Medulla oblongata (tissue), 1 donor: Measurements from ENCODE around the gene CDH19.
A peak's percentile ranks its signal among the peaks of the same experiment; 100 is the strongest.

ENCODE experiments used
- DNase-seq: peaks from one replicate; pipeline ENCODE4 v3.0.0-alpha.2; 2015; ENCODE audit errors: extremely low spot score

The CDH19 gene

GRCh38 chr18:66603941-66604627, at the start of gene CDH19:
Gene CDH19 (minus strand): TSS chr18:66604090. CDS start chr18:66572204, 31,886 bp downstream.
- DNase-seq = peak; percentile 91

DNA sequence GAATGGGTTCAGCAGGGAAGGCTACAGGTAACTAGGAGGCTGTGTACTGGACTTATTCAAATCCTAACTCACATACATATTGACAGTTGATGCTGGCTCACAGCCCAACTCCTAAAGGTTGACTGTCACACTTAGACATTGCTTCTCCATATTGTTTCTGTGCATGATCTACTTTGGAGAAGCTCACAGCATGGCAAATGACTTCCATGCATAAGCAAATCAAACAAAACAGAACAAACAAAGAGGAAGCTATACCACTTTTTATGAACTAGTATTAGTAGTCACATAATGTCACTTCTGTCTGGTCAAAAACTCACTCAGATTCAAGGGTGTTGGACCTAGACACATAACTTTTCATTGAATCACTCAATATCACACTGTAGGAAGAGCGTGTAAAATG, 43.8 kb upstream of the CDH19 start:
- DNase-seq = no peak

- no peak for DNase-seq
Measured at GRCh38 chr18:66646609-66647008, 42.7 kb upstream of the CDH19 start.

DNA sequence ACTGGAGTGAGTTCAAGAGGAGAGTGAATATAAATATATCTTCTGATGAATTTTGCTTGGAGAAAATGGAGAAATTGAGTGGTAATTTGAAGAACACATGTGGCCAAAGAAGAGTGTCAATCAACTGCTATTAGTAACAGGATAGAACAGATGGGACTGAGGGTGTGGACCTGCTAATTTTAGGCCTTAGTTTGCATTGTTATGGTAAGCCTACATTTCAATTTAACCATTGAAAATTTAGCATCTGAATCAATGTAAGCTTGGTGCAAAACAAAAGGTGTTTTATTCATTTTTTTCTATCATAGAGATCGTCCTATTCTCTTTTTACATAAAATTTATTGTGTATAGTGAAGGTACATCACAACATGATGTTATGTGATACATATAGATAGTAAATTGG, 42.1 kb upstream of the CDH19 start:
- DNase-seq = no peak

- no peak for DNase-seq
Measured at GRCh38 chr18:66641056-66641455, 37.2 kb upstream of the CDH19 start.

DNA sequence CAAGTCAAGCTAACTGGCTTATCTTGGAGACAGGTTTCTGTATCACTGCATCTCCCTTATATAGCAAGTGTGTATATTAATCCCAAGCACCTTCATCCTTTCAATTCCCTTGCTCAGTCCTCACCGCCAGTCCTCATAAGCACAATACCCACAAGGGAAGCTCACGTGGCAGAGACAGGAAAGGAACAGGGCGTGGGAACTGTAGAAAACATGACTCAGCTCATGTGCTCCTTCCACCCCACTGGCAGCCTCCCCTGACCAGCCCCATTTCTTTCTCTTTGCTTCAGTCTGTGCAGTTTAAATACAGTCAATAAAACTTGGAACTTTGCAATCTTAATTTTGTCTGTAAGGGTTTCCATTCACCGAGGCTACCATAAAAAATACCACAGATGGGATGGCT, 36.5 kb upstream of the CDH19 start:
- DNase-seq = no peak

- no peak for DNase-seq
Measured at GRCh38 chr18:66638856-66639629, 35.2 kb upstream of the CDH19 start.

DNA sequence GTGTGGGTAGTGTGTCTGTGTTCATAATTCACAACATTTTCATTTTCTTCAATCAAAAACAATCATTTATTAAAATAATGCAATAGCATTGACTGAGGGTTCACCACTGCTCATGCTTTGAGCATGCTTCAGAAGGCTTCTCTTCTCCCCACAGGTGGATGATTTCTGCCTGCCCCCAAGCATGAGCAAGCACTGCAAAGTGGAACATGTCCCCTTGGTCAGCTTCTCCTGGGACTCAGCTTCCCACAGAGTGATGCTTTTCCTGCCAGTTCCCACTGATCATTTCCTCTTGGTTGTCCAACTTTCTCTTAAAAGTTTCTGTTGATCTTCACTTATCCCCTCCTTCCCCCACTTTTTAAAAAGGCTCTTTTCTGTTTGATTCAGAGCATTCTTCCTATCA, 31.5 kb upstream of the CDH19 start:
- no peak for DNase-seq

DNA sequence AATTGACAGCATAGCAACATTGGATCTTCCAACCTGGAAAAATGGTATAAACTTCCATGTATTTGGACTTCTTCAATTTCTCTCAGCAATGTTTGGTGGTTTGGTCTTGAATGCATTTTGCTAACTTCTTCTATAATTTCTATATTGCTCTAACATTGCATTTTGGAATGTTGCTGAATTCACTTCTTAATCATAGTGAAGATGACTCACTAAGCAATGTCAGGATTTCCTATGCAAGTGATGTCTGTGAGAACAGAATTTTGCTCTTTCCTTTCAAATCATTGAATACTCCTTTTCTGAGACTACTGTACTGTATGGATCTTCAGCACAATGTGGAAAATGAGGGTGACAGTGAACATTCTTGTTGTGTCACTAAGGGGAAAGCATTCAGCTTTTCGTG, 28.9 kb upstream of the CDH19 start:
- no peak for DNase-seq

GRCh38 chr18:66630831-66631230, 26.9 kb upstream of the CDH19 start:
- DNase-seq = no peak

- no peak for DNase-seq
Measured at GRCh38 chr18:66623821-66624220, 19.9 kb upstream of the CDH19 start.

GRCh38 chr18:66621816-66622576, 18.1 kb upstream of the CDH19 start:
- DNase-seq = no peak

- DNase-seq = no peak
Measured at GRCh38 chr18:66616523-66616983, 12.7 kb upstream of the CDH19 start.

GRCh38 chr18:66615176-66615575, 11.3 kb upstream of the CDH19 start:
- DNase-seq = no peak

DNA sequence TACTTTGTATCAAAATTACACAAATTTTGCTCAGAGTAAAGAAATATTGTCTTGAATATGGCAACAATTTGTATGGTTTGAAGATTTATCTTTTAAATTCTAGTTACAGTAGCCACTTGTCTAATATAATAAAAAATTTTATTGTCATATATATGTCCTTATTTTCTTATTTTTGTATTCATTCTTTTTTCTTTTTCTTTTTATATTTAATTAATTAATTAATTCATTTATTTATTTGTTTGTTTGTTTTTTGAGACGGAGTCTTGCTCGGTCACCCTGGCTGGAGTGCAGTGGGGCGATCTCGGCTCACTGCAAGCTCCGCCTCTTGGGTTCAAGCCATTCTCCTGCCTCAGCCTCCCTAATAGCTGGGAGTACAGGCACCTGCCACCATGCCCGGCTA, 3.7 kb upstream of the CDH19 start:
- no peak for DNase-seq

GRCh38 chr18:66601649-66602048, 2.2 kb downstream of the CDH19 start:
- DNase-seq = no peak

GRCh38 chr18:66599190-66599589, 4.7 kb downstream of the CDH19 start:
- DNase-seq = no peak

DNA sequence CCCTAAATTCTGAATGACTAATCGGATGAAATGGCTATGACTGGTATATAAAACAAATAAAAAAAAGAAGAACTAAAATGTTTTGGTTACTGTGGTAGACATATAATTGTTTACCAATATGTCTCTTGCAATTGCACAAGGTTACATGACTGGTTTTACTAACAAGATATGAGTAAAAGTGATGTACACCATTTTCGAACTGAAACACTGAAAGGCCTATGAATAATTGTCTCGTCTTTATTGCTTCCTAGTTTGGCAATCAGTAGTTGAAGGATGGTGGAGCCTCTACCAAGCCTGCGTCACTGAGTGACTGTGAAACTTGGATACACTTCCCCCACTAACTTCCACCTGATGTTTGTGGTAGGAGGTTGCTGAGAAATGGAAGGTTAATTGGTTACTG, 16.5 kb downstream of the CDH19 start:
- no peak for DNase-seq

DNA sequence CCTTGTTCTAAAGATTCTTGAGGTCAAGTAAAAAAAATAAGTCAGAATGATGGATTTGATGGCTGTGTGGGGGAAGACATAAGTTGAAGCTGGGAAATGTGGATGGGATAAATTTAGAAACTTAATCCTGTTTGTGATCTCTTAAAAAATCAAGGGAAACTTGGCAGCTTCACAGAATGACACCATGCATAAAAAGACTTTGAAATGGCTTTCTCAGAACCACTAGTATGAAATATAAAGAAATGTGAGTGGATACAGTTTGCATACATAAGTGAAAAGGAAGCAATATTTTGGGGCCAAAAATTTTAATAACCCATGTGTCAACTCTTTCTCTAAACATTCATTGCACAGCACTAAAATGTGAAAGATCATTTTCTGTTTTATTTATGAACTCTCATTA, 21.7 kb downstream of the CDH19 start:
- no peak for DNase-seq

- DNase-seq = peak; percentile 43
Measured at GRCh38 chr18:66575263-66575662, 28.6 kb downstream of the CDH19 start.

- peak; percentile 61 for DNase-seq
Measured at GRCh38 chr18:66571845-66572244, 32.0 kb downstream of the CDH19 start.

- DNase-seq = no peak
Measured at GRCh38 chr18:66566616-66567015, 37.3 kb downstream of the CDH19 start.

- no peak for DNase-seq
Measured at GRCh38 chr18:66564236-66564635, 39.7 kb downstream of the CDH19 start.
